Measurements from ENCODE around the gene PCNX1.
"Not testable (repeated sequence)": the region's sequence is repeated elsewhere in the genome, so short reads cannot be mapped to it uniquely, and the experiment has no call there.

The PCNX1 gene

DNA sequence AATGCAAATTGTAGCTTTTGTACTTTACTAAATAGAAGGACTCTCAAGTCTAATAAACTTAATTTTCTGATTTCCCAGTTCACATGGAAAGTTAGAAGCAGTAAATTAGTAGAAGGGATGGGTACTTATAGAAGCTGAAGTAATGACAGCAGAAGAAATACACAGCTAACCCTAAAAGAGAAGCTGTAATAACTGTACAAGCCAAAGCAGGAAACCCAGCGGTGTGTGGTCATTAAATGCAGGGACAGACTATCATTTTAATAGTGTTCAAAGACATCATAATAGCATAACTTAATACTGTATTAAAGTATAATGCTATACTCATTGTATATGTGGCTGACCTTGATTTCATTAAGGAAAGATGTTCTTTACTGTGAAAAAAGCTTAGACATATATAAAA lies 74.9 kb downstream of the PCNX1 start:
- TF ChIP-seq POLR2A (IDR thresholded peaks at IDR 0.05; ENCODE audit: low read depth, low read length) = no peak
- FAIRE-seq (no peak), DNase-seq (ENCODE audit: insufficient read length, low spot score) (no peak)

- DNase-seq (ENCODE audit: insufficient read length, low spot score) (no peak), FAIRE-seq (no peak)
- no peak for TF ChIP-seq POLR2A (IDR thresholded peaks at IDR 0.05; ENCODE audit: low read depth, low read length)
Measured at GRCh38 chr14:70987041-70987440, 79.8 kb downstream of the PCNX1 start.

DNA sequence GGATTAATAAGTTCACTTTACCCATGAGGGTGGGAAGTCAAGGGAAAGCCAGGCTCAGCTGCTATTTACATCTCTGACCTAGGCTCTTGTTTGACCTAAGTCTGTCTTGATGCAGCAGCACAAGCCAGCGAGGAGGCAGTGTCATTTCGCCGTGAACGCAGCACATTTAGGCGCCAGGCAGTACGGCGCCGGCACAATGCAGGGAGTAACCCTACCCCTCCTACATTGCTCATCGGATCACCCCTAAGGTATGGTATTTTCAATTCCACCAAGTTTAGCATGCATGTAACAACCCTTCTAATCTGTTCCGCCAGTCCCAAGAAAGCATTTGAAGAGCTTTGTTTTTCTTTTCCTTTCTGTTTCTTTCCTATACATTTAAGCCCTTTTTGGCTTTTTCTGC lies 81.2 kb downstream of the PCNX1 start:
- TF ChIP-seq POLR2A (IDR thresholded peaks at IDR 0.05; ENCODE audit: low read depth, low read length) = no peak
- DNase-seq (ENCODE audit: insufficient read length, low spot score) (no peak), FAIRE-seq (no peak)

DNA sequence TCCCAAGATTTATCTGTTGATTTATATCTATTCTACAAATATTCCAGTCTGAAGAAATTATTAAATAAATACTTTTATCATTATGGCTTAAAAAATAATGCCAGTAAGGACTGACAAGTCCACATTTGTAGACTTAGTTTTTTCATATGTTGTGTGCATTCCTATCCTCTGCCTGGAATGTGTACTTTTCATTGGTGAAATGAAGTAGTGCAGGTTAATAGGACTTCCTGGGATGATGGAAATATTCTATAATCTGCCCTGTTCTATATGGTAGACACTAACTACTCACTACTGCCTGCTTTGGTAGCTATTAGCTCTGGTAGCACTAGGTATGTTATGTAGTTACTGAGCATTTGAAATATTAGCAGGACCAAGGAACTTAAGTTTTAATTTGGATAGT lies 86.7 kb downstream of the PCNX1 start:
- FAIRE-seq = no peak
- no peak for TF ChIP-seq POLR2A (IDR thresholded peaks at IDR 0.05; ENCODE audit: low read depth, low read length)
- DNase-seq (ENCODE audit: insufficient read length, low spot score) = no peak

- no peak for TF ChIP-seq POLR2A (IDR thresholded peaks at IDR 0.05; ENCODE audit: low read depth, low read length)
- no peak for DNase-seq (ENCODE audit: insufficient read length, low spot score)
- FAIRE-seq = no peak
Measured at GRCh38 chr14:70995211-70995610, 88.0 kb downstream of the PCNX1 start.

- DNase-seq (ENCODE audit: insufficient read length, low spot score) = no peak
- no peak for TF ChIP-seq POLR2A (IDR thresholded peaks at IDR 0.05; ENCODE audit: low read depth, low read length)
- no peak for FAIRE-seq
Measured at GRCh38 chr14:70995671-70996070, 88.4 kb downstream of the PCNX1 start.

DNA sequence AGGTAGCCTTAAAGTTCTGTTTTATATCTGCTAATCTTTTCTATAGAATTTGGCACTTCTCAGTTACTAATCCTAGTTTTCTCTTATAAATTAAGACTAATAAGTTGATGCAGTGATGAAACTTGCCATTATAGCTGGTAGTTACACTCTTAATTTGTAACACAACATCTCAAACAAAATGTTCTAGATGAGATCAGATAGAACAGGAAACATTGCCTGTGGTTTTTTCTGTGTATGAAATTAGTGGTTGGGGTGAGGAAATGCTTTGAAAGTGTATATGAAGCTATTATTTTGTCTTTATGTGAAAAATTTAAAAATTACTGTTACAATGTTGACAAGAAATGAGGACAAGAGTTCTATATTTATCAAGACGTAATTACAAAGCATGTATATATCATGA lies 91.9 kb downstream of the PCNX1 start:
- no peak for TF ChIP-seq POLR2A (IDR thresholded peaks at IDR 0.05; ENCODE audit: low read depth, low read length)
- FAIRE-seq (no peak), DNase-seq (ENCODE audit: insufficient read length, low spot score) (no peak)

- no peak for DNase-seq (ENCODE audit: insufficient read length, low spot score)
Measured at GRCh38 chr14:71000091-71000490, 92.8 kb downstream of the PCNX1 start.

GRCh38 chr14:71001742-71002141 lies 94.5 kb downstream of the PCNX1 start:
- FAIRE-seq (no peak), DNase-seq (ENCODE audit: insufficient read length, low spot score) (no peak)
- TF ChIP-seq POLR2A (IDR thresholded peaks at IDR 0.05; ENCODE audit: low read depth, low read length) = no peak

More at GRCh38 chr14:71000091-71000490, 92.8 kb downstream of the PCNX1 start:
- no peak for FAIRE-seq
- no peak for TF ChIP-seq POLR2A (IDR thresholded peaks at IDR 0.05; ENCODE audit: low read depth, low read length)

DNA sequence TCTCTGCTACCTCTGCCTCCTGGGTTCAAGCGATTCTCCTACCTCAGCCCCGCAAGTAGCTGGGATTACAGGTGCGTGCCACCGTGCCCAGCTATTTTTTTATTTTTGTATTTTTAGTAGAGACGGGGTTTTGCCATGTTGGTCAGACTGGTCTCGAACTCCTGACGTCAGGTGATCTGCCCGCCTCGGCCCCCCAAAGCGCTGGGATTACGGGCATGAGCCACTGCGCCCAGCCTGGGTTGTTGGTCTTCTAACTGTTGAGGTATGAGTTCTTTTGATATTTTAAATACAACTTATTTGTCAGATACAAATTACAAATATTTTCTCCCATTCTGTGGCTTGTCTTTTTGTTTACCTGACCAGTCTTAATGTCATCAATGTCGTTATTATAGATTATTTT lies 95.9 kb downstream of the PCNX1 start:
- no peak for TF ChIP-seq POLR2A (IDR thresholded peaks at IDR 0.05; ENCODE audit: low read depth, low read length)
- FAIRE-seq (no peak), DNase-seq (ENCODE audit: insufficient read length, low spot score) (no peak)

DNA sequence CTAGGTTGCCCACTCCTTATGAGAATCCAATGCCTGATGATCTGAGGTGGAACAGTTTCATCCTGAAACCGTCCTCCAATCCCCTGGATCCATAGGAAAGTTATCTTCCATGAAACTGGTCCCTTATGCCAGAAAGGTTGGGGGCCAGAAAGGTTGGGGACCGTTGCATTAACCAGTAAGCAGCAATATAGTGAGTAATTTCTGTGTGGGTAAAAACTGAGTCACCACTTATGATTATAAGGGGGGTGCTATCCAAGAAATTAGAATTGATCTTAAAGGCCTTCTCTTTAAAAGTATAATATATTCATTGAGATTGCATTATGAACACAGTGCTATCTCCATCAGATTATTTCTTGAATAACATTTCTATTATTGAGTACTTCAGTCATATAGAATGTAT lies 97.2 kb downstream of the PCNX1 start:
- DNase-seq (ENCODE audit: insufficient read length, low spot score) (no peak), FAIRE-seq (no peak)
- TF ChIP-seq POLR2A (IDR thresholded peaks at IDR 0.05; ENCODE audit: low read depth, low read length) = no peak

DNA sequence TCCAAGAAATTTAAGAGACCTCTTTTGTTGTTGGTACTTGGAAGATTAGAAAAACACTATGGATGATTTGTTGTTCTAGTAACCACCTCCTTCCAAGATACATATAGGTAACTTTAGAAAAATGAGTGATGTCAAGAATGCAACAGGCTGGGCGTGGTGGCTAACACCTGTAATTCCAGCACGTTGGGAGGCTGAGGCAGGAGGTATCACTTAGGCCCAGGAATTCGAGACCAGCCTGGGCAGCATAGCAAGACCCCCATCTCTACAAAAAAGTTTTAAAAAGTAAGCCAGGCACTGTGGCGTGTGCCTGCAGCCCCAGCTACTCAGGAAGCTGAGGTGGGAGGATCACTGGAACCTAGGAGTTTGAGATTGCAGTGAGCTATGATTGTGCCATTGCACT lies 97.8 kb downstream of the PCNX1 start:
- TF ChIP-seq POLR2A (IDR thresholded peaks at IDR 0.05; ENCODE audit: low read depth, low read length) = no peak
- DNase-seq (ENCODE audit: insufficient read length, low spot score) (no peak), FAIRE-seq (no peak)

DNA sequence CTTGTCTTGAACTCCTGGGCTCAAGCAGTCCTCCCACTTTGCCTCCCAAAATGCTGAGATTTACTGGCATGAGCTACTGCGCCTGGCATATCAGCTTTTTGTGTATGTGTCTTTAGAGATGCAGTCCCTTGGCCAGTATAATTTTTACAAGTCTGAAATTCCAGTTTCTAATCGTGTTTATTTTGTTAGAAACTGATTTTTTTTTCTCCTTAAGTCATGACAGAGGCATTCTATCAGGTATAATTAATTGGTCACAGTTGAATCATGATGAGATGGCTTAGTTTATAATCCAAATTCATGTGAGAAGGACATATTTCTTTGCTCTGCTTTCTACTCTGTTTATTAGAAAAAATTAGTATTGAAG lies 98.9 kb downstream of the PCNX1 start:
- no peak for DNase-seq (ENCODE audit: insufficient read length, low spot score)
- no peak for FAIRE-seq
- TF ChIP-seq POLR2A (IDR thresholded peaks at IDR 0.05; ENCODE audit: low read depth, low read length) = no peak

GRCh38 chr14:71011479-71011878 lies 104.2 kb downstream of the PCNX1 start:
- TF ChIP-seq POLR2A (IDR thresholded peaks at IDR 0.05; ENCODE audit: low read depth, low read length) = no peak
- no peak for FAIRE-seq
- DNase-seq (ENCODE audit: insufficient read length, low spot score) = no peak

- TF ChIP-seq POLR2A (IDR thresholded peaks at IDR 0.05; ENCODE audit: low read depth, low read length) = no peak
- DNase-seq (ENCODE audit: insufficient read length, low spot score) (no peak), FAIRE-seq (no peak)
Measured at GRCh38 chr14:71012888-71013287, 105.6 kb downstream of the PCNX1 start.

DNA sequence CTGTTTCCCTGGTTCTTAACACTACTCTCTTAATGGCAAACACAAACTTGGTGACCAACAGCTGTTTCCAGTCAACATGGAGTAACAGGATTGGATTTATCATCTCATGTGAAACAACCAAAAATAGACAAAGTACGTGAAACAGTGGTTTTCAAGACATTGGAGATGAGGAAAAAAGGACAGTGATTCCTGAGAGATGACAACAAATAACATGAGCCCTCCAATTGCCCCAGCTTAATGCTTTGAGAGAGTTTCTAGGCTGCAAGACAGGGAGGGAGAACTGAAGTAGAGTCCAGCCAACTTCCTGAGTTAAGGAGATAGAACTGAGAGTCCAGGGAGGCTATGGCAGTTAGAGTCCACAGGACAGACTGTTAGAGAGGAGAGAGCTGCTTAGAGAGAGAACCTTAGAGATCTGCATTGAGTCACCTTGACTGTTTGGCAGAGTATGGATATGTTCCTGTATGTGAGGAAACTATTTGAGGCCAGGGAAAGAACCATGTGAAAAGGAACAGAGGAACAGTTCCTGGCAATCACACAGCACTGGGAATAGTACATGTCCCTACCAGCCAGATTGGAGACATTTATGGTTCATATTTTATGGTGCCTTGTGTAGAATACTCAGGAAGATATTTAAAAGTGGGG lies 106.4 kb downstream of the PCNX1 start:
- TF ChIP-seq POLR2A (IDR thresholded peaks at IDR 0.05; ENCODE audit: low read depth, low read length) = no peak
- FAIRE-seq (no peak), DNase-seq (ENCODE audit: insufficient read length, low spot score) (no peak)

- not testable (repeated sequence) for FAIRE-seq
Measured at GRCh38 chr14:71019917-71020316, 112.7 kb downstream of the PCNX1 start.

More at GRCh38 chr14:71019917-71020316, 112.7 kb downstream of the PCNX1 start:
- DNase-seq (ENCODE audit: insufficient read length, low spot score) = not testable (repeated sequence)
